Heart left ventricle (tissue), 16 donors: ENCODE measurements around the gene EHD4. TPM values are rescaled to one million over a fixed set of nuclear protein-coding genes. Genes with fewer than 3 reads are reported as not detected.

Experiments
- ATAC-seq, 4 donors: fragments of 200-7000 bp; cut with Tn5 transposase; one replicate each; pipeline ENCODE4 v1.9.1; 2020 to 2022; ENCODE audit warnings: moderate library complexity in 4 of 4, mild to moderate bottlenecking in 3 of 4, moderate number of reproducible peaks in 1 of 4
- DNase-seq, 5 donors: peaks; one replicate each; pipeline ENCODE4 v3.0.0-alpha.2; 2020
- H3K27ac ChIP-seq, 12 donors: fragments of 200-600 bp; sonication (generic) in 4 of 12; one replicate each; pipeline versions ENCODE4 v1.5.0 to v1.8.0; 2016 to 2022; ENCODE audit warnings: mild to moderate bottlenecking in 2 of 12
- H3K27me3 ChIP-seq, 9 donors: fragments of 200-600 bp; sonication (generic) in 2 of 9; one replicate each; pipeline versions ENCODE4 v1.5.1 to v1.8.0; 2016 to 2022; ENCODE audit warnings: mild to moderate bottlenecking in 3 of 9
- H3K36me3 ChIP-seq, 9 donors: fragments of 200-600 bp; sonication (generic) in 2 of 9; one replicate each; pipeline versions ENCODE4 v1.5.0 to v1.8.0; 2018 to 2022; ENCODE audit warnings: mild to moderate bottlenecking in 2 of 9
- H3K4me1 ChIP-seq, 12 donors: fragments of 200-600 bp; sonication (generic) in 4 of 12; one replicate each; pipeline versions ENCODE4 v1.5.0 to v1.8.0; 2016 to 2022; ENCODE audit warnings: mild to moderate bottlenecking in 3 of 12
- H3K4me3 ChIP-seq, 12 donors: fragments of 200-600 bp; sonication (generic) in 4 of 12; one replicate each; pipeline versions ENCODE4 v1.5.0 to v1.8.0; 2017 to 2022; ENCODE audit warnings: mild to moderate bottlenecking in 9 of 12, moderate library complexity in 4 of 12
- H3K9me3 ChIP-seq, 12 donors: fragments of 200-600 bp; sonication (generic) in 4 of 12; one replicate each; pipeline versions ENCODE4 v1.5.0 to v1.8.0; 2016 to 2022; ENCODE audit warnings: mild to moderate bottlenecking in 1 of 12
- CTCF ChIP-seq, 12 donors: fragments of 200-600 bp; sonication (generic) in 4 of 12; IDR thresholded peaks; one replicate each; pipeline versions ENCODE4 v1.5.0 to v1.8.0; 2018 to 2022; ENCODE audit warnings: antibody characterized with exemption in 12 of 12, mild to moderate bottlenecking in 5 of 12
- POLR2A ChIP-seq, 2 donors: fragments of 450-650 bp; IDR thresholded peaks; one replicate each; pipeline ENCODE4 v1.6.1; 2017; ENCODE audit warnings: antibody characterized with exemption in 2 of 2, mild to moderate bottlenecking in 2 of 2, moderate library complexity in 2 of 2
- WGBS, 4 donors: extraction: QIAGEN DNeasy Blood & Tissue Kit in 2 of 4; methylation state at CpG; one replicate each; pipeline versions ENCODE4 v1.1.5 to v1.1.7; 2013 to 2018; 5-methylcytosine and 5-hydroxymethylcytosine counted together
- intact Hi-C, 10 donors: fragments of 100-400 bp; cut with DNase I; formaldehyde crosslinking; loops; one replicate each; pipeline versions ENCODE4 v1.11.1 to v1.14.2; 2022
- polyA plus RNA-seq, 2 donors: library from polyadenylated mRNA; stranded (reverse); fragments of 200-250 nt; gene quantifications; one replicate each; pipeline ENCODE4 v1.2.3, GENCODE V29; 2013
- total RNA-seq, 9 donors: library from RNA; depleted of rRNA in 2 of 9; stranded (reverse); fragments of >200 nt in 2 of 9; fragmentation: NEBNext Ultra II Directional in 3 of 9; extraction: Animal tissue kit (Norgen Biotek cat#: 25700) in 3 of 9; gene quantifications; one replicate each; pipeline versions ENCODE4 v1.1.0 to v1.2.4, GENCODE V29; 2016 to 2023
- donor health status: ischemic (EF 13 %, LVEDD 7.1; RV severe dilation, severe dysfunction).
- donor health status: healthy with polysubstance abuse.
- donor health status: DM: no; HTN: yes; CAD: no.
- donor health status: DM: no; HTN: no; CAD: no.
- donor health status: ischemic (EF 25% LVEDD 6.9; RV normal size, moderate dysfunction).
- donor health status: ischemic (EF 25% LVEDD 5.7; RV mildly dilated, moderate dysfunction).
- donor health status: healthy.
- donor health status: DM: yes; HTN: yes; CAD: no.
- donor health status: ischemic (EF 35%, LVEDD 5.7; RV mildly dilated, moderate dysfunction).
- donor health status: nonischemic (EF 11% LVEDD 7.7; RV severe dilation, severe dysfunction).
- donor health status: DM: yes; HTN: yes; CAD: no.
- donor health status: PGD.
- donor health status: ischemic (EF 29% LVEDD 5.4; RV normal size, mild dysfunction).
- donor health status: nonischemic (EF 23%, LVEDD 6.1; RV moderate dilation, normal function).

EHD4 gene
- total and polyA plus RNA-seq, 11 donors = 25.6 to 70.8 (median 43.9) TPM

GRCh38 chr15:41885321-41885720 lies 87.0 kb downstream of the EHD4 start:
- Histone ChIP-seq H3K9me3 (no peaks in the 10 kb centered on the region), H3K36me3 (no peaks in the 10 kb centered on the region), H3K4me1 (peaks cover 0 to 23% (median 15%) of the 10 kb centered on the region in 12 donors), H3K4me3 (no peak overlapping the region), H3K27ac (no peak overlapping the region), H3K27me3 (peaks cover 0 to 8% (median 0%) of the 10 kb centered on the region in 9 donors)
- DNase-seq (no peak), ATAC-seq (no peak)
- no peak for TF ChIP-seq POLR2A (IDR thresholded peaks at IDR 0.05)
- TF ChIP-seq CTCF (IDR thresholded peaks at IDR 0.05) = no peak
- intact Hi-C loops = no loop called here

DNA sequence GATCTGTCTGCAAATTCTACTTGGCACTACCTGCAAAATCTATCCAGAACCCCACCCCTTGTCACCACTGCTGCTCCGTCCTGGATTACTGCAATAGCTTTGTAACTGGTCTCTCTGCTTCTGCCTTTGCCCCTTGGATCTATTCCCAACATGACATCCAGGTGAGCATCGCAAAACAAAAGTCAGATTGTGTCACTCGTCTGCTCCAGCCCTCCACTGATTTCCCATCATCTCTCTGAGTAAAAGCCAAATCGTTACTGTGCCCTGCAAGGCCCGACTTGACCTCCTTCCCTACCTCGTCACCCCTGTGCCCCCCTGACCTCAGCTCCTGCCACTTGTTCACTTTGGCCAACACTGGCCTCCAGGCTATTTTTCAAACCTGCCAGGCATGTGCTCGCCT lies 87.9 kb downstream of the EHD4 start:
- WGBS, 4 donors = 85 to 93% (median 91%) methylated on average over 7 of the region's 7 CpGs
- TF ChIP-seq CTCF (IDR thresholded peaks at IDR 0.05) (no peak), POLR2A (IDR thresholded peaks at IDR 0.05) (no peak)
- intact Hi-C loops = no loop called here

GRCh38 chr15:41883484-41883825 lies 88.9 kb downstream of the EHD4 start:
- Histone ChIP-seq H3K4me1 (peaks cover 0 to 21% (median 15%) of the 10 kb centered on the region in 12 donors), H3K9me3 (no peaks in the 10 kb centered on the region), H3K27ac (peak overlapping the region in 3 of 12 donors; percentile 60 to 70 (median 66)), H3K27me3 (peaks cover 0 to 8% (median 0%) of the 10 kb centered on the region in 9 donors), H3K4me3 (no peak overlapping the region), H3K36me3 (no peaks in the 10 kb centered on the region)
- ATAC-seq (no peak), DNase-seq (no peak)
- 87 to 100% (median 93%) methylated on average over 2 of the region's 2 CpGs for WGBS, 4 donors
- intact Hi-C loops = no loop called here
- TF ChIP-seq POLR2A (IDR thresholded peaks at IDR 0.05) (no peak), CTCF (IDR thresholded peaks at IDR 0.05) (no peak)

More for the DNA sequence above, 87.9 kb downstream of the EHD4 start:
- no peak for ATAC-seq
- Histone ChIP-seq H3K9me3 (no peaks in the 10 kb centered on the region), H3K27me3 (peaks cover 0 to 8% (median 0%) of the 10 kb centered on the region in 9 donors), H3K4me3 (no peak overlapping the region), H3K36me3 (no peaks in the 10 kb centered on the region), H3K4me1 (peaks cover 0 to 23% (median 15%) of the 10 kb centered on the region in 12 donors), H3K27ac (no peak overlapping the region)
- DNase-seq = no peak

DNA sequence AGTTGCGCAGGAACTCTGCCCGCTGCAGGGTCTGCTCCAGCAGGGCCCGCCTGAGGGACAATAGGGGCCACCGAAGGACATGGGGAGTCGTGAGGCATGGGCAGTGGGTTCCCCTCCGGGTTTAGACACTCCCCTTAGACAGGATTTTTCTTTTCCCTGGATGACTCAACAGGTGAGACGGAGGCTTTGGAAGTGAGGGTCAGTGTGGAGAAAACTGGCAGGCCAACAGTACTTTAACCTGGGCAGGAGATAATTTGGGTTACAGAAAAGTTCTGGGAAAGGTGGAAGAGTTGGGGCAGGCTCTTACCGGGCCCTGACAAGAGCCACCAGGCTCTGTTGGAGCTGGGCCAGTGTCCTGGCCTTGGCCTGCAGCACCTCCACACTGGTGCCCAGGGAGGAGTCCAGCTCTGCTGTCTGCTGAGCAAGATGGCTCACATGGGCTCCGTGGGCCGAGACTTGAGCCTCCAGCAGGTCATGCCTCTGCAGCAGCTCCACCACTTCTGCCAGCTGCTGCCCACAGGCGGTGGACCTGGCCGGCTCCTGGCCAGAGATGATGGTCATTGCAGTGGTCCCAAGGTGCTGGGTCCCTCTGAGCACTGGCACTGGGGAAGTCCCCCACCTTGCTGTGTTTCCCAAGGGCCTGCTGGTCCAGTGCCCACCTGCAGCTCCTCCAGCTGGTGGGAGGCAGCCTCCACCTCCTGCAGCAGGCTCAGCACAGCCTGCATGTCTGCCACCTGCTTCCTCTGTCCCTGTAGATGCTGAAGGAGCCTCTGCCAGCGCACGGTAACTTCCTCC lies 89.5 kb downstream of the EHD4 start:
- H3K27ac ChIP-seq = peak overlapping the region in 10 of 12 donors; percentile 35 to 70 (median 52)
- H3K9me3 ChIP-seq = no peaks in the 10 kb centered on the region
- WGBS, 4 donors = 45 to 66% (median 55%) methylated on average over 8 to 14 of the region's 14 CpGs
- peaks cover 0 to 26% (median 16%) of the 10 kb centered on the region in 12 donors for H3K4me1 ChIP-seq
- H3K36me3 ChIP-seq = no peaks in the 10 kb centered on the region
- ATAC-seq (peak in 3 of 4 donors; percentile 8 to 27 (median 25)), DNase-seq (no peak)
- H3K4me3 ChIP-seq = peak overlapping the region in 8 of 12 donors; percentile 33 to 48 (median 40)
- intact Hi-C loops = no loop called here
- no peak for TF ChIP-seq CTCF (IDR thresholded peaks at IDR 0.05)
- no peak for TF ChIP-seq POLR2A (IDR thresholded peaks at IDR 0.05)
- H3K27me3 ChIP-seq = peaks cover 0 to 8% (median 0%) of the 10 kb centered on the region in 9 donors
